Chondrocyte (in vitro differentiated cells): ENCODE results near the gene WARS2. TPM values are rescaled to one million over a fixed set of nuclear protein-coding genes. Genes with fewer than 3 reads are reported as not detected.
"Not testable (repeated sequence)": the region's sequence is repeated elsewhere in the genome, so short reads cannot be mapped to it uniquely, and the experiment has no call there.

ENCODE experiments used
- DNase-seq: peaks from one replicate; pipeline ENCODE4 v3.0.0; 2021; ENCODE audit warnings: mixed read lengths, low spot score
- H3K27ac Mint-ChIP-seq: one replicate; pipeline ENCODE4 v1.8.0; 2021; ENCODE audit warnings: mild to moderate bottlenecking, moderate library complexity, mixed read lengths; ENCODE audit not compliant: unreplicated experiment
- H3K27me3 Mint-ChIP-seq: 2 replicates; pipeline ENCODE4 v1.8.0; 2021; ENCODE audit warnings: low read depth, mixed read lengths
- H3K36me3 Mint-ChIP-seq: 2 replicates; pipeline ENCODE4 v1.8.0; 2021; ENCODE audit warnings: low read depth, mixed read lengths
- H3K4me1 Mint-ChIP-seq: 2 replicates; pipeline ENCODE4 v1.8.0; 2021; ENCODE audit warnings: low read depth, mild to moderate bottlenecking, mixed read lengths
- H3K4me3 Mint-ChIP-seq: one replicate; pipeline ENCODE4 v1.8.0; 2021; ENCODE audit warnings: mild to moderate bottlenecking, moderate library complexity, mixed read lengths; ENCODE audit not compliant: unreplicated experiment
- H3K9me3 Mint-ChIP-seq: 2 replicates; pipeline ENCODE4 v1.8.0; 2021; ENCODE audit warnings: low read depth, mixed read lengths
- total RNA-seq: library from RNA; stranded (reverse); gene quantifications from 3 replicates; pipeline ENCODE4 v1.2.1, GENCODE V29; 2021
- TF ChIP-seq, protein P1 (sequence below): fragments of 200-600 bp; sonication (generic); IDR thresholded peaks from 2 replicates; pipeline ENCODE4 v1.5.0; 2021; ENCODE audit warnings: antibody characterized with exemption, mild to moderate bottlenecking, moderate library complexity

WARS2 gene
- total RNA-seq, 1 donor from 2014 or later, result 9.4 TPM

- H3K9me3 Mint-ChIP-seq, result peaks cover 8% of the 10 kb centered on the region
- H3K27ac Mint-ChIP-seq, result no peak overlapping the region
- TF ChIP-seq, protein P1, sequence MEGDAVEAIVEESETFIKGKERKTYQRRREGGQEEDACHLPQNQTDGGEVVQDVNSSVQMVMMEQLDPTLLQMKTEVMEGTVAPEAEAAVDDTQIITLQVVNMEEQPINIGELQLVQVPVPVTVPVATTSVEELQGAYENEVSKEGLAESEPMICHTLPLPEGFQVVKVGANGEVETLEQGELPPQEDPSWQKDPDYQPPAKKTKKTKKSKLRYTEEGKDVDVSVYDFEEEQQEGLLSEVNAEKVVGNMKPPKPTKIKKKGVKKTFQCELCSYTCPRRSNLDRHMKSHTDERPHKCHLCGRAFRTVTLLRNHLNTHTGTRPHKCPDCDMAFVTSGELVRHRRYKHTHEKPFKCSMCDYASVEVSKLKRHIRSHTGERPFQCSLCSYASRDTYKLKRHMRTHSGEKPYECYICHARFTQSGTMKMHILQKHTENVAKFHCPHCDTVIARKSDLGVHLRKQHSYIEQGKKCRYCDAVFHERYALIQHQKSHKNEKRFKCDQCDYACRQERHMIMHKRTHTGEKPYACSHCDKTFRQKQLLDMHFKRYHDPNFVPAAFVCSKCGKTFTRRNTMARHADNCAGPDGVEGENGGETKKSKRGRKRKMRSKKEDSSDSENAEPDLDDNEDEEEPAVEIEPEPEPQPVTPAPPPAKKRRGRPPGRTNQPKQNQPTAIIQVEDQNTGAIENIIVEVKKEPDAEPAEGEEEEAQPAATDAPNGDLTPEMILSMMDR, result no peak
- peaks cover 8% of the 10 kb centered on the region for H3K36me3 Mint-ChIP-seq
- H3K27me3 Mint-ChIP-seq, result no peaks in the 10 kb centered on the region
- H3K4me1 Mint-ChIP-seq, result no peaks in the 10 kb centered on the region
- DNase-seq, result no peak
- H3K4me3 Mint-ChIP-seq, result no peak overlapping the region
Observed at GRCh38 chr1:119181218-119181617, 40.8 kb upstream of the WARS2 start.

GRCh38 chr1:119179051-119179450 is 38.6 kb upstream of the WARS2 start:
- TF ChIP-seq, protein P1, result no peak
- no peak overlapping the region for H3K4me3 Mint-ChIP-seq
- no peaks in the 10 kb centered on the region for H3K27me3 Mint-ChIP-seq
- no peak for DNase-seq
- H3K27ac Mint-ChIP-seq, result no peak overlapping the region
- H3K4me1 Mint-ChIP-seq, result no peaks in the 10 kb centered on the region
- H3K36me3 Mint-ChIP-seq, result peaks cover 8% of the 10 kb centered on the region
- peaks cover 8% of the 10 kb centered on the region for H3K9me3 Mint-ChIP-seq

DNA sequence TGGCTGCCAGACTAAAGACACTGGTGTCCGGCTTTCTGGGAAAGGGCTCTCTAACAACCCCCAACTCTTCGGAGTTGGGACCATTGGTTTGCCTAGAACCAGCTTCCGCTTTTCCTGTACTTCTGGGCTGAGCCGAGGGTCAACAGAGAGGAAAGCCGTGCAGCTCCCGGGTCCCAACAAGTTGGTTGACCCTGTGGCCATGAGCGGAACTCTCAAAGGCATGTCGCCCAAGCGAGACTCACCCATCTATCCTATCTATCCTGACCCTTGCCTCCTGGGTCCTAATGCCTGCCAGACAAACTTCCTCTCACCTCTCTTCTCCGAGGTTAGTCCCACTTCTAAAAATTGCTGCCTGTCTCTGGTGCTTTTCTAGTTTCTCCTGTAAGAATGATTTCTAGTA is 32.5 kb upstream of the WARS2 start:
- not testable (repeated sequence) for H3K36me3 Mint-ChIP-seq, H3K27me3 Mint-ChIP-seq, H3K9me3 Mint-ChIP-seq, H3K27ac Mint-ChIP-seq, H3K4me3 Mint-ChIP-seq, DNase-seq, H3K4me1 Mint-ChIP-seq

DNA sequence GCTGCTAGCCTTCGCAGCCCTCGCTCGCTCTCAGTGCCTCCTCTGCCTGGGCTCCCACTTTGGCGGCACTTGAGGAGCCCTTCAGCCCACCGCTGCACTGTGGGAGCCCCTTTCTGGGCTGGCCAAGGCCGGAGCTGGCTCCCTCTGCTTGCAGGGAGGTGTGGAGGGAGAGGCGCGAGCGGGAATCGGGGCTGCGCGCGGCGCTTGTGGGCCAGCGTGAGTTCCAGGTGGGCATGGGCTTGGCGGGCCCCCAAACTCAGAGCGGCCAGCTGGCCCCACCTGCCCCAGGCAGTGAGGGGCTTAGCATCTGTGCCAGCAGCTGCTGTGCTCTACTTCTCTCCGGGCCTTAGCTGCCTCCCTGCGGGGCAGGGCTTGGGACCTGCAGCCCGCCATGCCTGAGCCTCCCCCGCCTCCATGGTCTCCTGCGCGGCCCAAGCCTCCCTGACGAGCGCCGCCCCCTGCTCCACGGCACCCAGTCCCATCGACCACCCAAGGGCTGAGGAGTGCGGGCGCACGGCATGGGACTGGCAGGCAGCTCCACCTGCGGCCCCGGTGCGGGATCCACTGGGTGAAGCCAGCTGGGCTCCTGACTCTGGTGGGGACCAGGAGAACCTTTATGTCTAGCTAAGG is 31.0 kb upstream of the WARS2 start:
- not testable (repeated sequence) for H3K36me3 Mint-ChIP-seq, H3K4me1 Mint-ChIP-seq, H3K27ac Mint-ChIP-seq, DNase-seq, H3K9me3 Mint-ChIP-seq, H3K27me3 Mint-ChIP-seq, H3K4me3 Mint-ChIP-seq

- Mint-ChIP-seq H3K4me1 (peaks cover 6% of the 10 kb centered on the region), H3K9me3 (no peaks in the 10 kb centered on the region), H3K27me3 (no peaks in the 10 kb centered on the region), H3K4me3 (no peak overlapping the region), H3K36me3 (peaks cover 10% of the 10 kb centered on the region), H3K27ac (no peak overlapping the region)
- DNase-seq, result no peak
- TF ChIP-seq, protein P1, result no peak
Observed at GRCh38 chr1:119163396-119163795, 22.9 kb upstream of the WARS2 start.

DNA sequence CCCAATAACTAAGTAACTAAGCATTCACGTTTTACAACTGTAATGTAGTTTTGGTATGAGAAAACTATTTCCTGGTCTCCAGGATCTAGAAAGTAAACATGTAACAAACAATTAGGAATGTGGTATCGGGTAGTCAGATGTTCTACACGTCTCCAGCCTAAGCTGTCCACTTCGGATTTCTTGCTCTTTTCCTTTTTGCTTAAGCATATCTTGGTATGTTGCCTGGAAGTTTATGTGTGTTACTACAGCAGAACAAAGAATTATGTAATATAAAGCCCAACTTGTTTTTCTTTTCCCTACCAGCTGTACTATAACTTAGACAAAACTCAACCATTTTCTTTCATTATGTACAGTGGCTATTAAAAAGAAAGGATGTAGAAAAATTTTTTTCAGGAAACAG is 20.4 kb upstream of the WARS2 start:
- Mint-ChIP-seq H3K36me3 (peaks cover 20% of the 10 kb centered on the region), H3K27me3 (no peaks in the 10 kb centered on the region), H3K27ac (peak overlapping the region; percentile 57), H3K9me3 (peaks cover 2% of the 10 kb centered on the region), H3K4me3 (no peak overlapping the region), H3K4me1 (peaks cover 6% of the 10 kb centered on the region)
- TF ChIP-seq, protein P1, result no peak
- no peak for DNase-seq
